ENCODE results near the gene CDK5.

- no peak for TF ChIP-seq CTCF (IDR thresholded peaks at IDR 0.05 in 8 of 11, conservative IDR thresholded peaks at IDR 0.05 in 3 of 11)
- no peak for TF ChIP-seq POLR2A (IDR thresholded peaks at IDR 0.05)
- no peak for TF ChIP-seq POLR2AphosphoS5 (IDR thresholded peaks at IDR 0.05)
Measured at GRCh38 chr7:151103973-151104372, 46.3 kb upstream of the CDK5 start.

Measured in spleen (tissue), 7 donors.